Stimulated activated CD8-positive, alpha-beta memory T cell treated with anti-CD3 and anti-CD28 coated beads, Interleukin-15, amount 100 ng/mL, for 24 hours (primary cell): Measurements from ENCODE around the gene KCND2.
A peak's percentile ranks its signal among the peaks of the same experiment; 100 is the strongest.
"Not testable (repeated sequence)": the region's sequence is repeated elsewhere in the genome, so short reads cannot be mapped to it uniquely, and the experiment has no call there.

Experiments used
- DNase-seq: peaks from one replicate; pipeline ENCODE4 v3.0.0-alpha.2; 2020; ENCODE audit warnings: low read depth

The KCND2 gene

DNA sequence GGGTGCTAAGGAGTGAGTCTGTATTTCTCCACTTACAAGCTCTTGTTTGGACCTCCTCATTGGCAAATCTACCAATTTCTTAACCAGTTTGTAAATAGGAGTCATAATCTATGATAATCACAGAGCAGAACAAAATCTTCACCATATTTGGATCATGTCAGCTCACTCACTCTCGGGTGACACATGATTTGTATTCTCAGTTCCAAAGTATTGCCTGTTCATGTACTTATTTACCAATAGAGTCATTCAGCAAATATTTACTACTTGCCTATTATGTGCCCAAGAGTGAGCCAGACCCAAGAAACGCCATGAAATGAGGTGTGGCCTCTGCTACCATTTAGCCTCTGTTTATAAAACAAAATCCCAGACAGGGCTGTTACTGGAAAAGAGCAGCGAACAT is 470.2 kb downstream of the KCND2 start:
- no peak for DNase-seq

GRCh38 chr7:120760050-120760449 is 487.1 kb downstream of the KCND2 start:
- no peak for DNase-seq

DNA sequence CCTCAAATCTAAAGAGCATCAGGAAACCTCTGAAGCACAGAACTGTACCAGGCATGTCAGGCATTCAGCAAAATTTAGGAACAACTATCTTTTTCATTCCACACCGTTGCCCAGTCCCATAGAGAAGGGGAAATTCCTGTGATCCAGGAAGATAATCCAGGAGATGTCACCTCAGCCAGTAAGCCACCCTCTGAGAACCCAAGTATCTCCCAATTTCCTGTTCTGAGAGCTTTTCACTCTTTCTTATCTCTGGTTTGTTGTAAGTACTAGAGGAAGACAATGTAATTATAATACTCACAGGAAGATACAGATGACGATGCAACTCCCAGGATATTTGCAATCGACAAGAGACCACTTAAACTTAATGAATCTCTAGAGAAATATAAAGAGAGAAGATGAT is 487.9 kb downstream of the KCND2 start:
- DNase-seq: no peak

DNA sequence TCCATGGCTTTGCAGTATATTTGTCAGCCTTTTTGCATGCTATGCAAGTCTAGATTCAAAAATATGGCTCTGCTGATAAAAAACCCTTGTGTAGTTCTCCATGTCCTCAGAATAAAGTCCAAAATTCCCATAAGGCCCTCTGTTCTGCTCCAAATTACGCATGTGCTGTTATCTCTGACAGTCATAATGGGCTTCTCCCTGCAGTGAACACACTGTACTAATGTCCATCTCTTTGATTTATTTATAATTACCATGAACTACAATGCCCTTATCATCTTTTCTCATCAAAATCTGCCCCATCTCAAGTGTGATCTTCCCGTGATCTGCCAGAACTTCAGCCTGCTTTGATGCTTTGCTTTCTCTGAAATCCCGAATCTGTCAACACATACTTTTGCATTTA is 497.2 kb downstream of the KCND2 start:
- no peak for DNase-seq

GRCh38 chr7:120774481-120774880 is 501.5 kb downstream of the KCND2 start:
- no peak for DNase-seq

DNA sequence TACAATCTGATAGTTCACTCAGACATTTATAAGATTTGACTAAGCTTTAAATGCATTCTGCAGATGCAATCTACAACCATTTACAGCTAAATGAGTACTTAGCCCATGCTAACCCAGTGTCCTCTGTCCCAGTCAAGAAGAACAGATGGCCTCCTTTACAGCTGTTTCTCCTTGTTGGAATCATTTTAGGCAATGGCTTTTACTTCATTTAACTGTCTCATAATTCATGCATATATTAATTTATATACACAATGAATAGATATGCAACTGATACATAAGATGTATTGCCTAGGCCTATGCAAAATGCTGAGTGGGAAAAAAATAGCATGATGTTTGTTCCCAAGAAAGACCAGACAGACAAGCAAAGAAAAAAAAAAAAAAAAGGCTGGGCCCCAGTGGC is 502.8 kb downstream of the KCND2 start:
- DNase-seq: no peak

DNA sequence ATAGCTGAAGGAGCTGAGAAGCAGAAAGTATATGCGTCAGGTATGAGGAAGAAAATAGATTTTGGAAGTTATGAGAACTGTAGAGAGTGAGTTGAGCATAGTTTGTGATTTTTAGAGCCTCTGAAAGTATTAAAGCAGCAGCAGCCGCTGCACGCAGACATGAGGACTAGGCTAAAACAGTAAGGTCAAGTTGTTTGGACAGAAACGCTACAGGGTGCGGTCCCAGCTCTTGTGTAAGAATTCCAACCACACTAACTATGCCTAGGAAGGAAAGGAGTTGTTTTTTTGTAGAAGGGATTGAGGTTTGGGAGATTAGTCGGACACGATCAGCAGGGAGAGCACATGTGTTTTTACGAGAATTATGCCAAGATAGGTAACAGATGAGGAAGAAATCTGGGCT is 506.1 kb downstream of the KCND2 start:
- not testable (repeated sequence) for DNase-seq

GRCh38 chr7:120780451-120780850 is 507.5 kb downstream of the KCND2 start:
- DNase-seq: not testable (repeated sequence)

DNA sequence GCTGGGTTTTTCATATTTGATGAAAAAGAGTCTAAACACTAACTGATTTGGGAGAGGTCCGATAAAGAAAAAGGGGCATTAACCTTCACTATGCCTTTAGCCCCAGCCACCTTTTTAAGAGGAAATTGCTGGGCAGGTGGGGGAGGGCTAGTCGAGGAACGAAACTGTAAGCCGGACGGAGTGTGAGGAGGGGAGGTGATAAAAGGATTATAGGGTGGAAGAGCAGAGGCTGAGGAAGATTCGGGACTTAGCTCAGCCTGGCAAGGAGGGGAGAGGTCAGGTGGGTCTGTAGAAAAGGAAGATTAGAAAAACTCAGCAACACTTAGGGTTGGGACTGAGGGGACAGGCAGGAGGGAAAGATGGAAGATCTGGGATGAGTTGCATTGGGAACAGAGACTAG is 508.0 kb downstream of the KCND2 start:
- no peak for DNase-seq

GRCh38 chr7:120781924-120782323 is 508.9 kb downstream of the KCND2 start:
- DNase-seq: not testable (repeated sequence)

GRCh38 chr7:120783273-120783672 is 510.3 kb downstream of the KCND2 start:
- DNase-seq: no peak

- no peak for DNase-seq
These were observed 510.7 kb downstream of the KCND2 start for GRCh38 chr7:120783721-120784120.

GRCh38 chr7:120785095-120785494 is 512.1 kb downstream of the KCND2 start:
- DNase-seq: no peak

- DNase-seq: peak; percentile 41
These were observed 519.3 kb downstream of the KCND2 start for GRCh38 chr7:120792091-120792860.

GRCh38 chr7:120792861-120793130 is 519.8 kb downstream of the KCND2 start:
- DNase-seq: no peak

- DNase-seq: no peak
These were observed 520.4 kb downstream of the KCND2 start for GRCh38 chr7:120793213-120793936.

DNA sequence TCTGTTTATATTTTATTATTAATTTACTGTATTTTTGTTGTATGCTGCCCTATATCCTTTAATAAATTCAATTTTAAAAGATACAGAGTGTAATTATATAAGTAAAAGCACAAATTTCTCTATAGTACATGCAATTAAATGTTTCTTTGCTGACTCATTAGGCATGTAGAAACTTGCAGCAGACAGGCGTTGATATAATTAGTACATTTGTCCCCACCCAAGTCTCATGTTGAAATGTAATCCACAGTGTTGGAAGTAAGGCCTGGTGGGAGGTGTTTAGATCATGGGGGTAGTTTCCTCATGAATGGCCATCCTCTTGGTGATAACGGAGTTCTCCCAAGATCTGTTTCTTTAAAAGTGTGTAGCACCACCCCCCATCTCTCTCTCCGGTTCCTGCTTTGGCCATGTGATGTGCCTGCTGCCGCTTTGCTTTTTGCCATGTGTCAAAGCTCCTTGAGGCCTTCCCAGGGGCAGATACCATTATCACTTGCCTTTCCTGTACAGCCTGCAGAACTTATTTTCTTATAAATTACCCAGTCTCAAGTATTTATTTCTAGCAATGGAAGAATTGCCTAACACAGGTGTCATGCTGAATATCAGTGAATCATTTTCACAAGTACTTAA is 521.2 kb downstream of the KCND2 start:
- no peak for DNase-seq

DNA sequence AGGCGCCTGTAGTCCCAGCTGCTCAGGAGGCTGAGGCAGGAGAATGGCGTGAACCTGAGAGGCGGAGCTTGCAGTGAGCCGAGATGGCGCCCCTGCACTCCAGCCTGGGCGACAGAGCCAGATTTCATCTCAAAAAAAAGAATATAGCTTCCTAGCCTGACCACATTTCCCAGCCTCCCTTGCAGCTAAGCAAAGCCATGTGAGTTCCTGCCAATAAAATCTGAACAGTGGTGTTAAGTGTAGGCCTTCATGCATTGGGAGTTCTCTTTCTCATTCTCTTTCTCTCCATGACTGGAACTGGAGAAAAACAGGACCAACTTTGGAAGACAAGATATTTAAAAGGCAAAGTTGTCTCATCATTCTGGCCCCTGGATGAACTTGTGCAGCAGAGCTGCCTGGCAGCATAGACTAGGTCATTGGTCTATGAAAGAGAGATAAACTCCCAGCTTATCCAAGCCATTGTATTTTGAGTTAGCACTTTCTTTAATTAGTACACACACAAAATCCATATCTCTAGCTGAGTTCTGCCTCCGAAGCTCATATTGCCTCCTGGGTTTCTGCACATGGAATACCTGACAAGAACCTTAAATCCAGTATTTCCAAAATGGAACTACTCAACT is 524.2 kb downstream of the KCND2 start:
- DNase-seq: no peak

DNA sequence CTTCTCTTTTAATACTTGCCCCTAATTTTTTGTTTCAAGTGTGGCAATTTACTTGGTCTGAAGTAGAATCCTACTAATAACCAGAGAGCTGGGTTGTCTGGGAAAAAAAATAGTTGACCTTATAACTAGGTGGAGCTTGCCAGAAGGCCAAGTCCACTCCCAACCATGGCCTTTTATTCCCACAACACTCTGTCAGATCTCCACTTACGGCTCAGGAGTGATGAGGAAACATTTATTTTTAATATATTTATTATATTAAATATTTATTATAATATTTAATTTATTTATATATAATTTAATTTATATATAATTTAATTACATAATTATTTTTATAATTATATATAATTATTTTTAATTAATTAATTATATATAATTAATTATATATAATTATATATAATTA is 526.2 kb downstream of the KCND2 start:
- DNase-seq: no peak
